Osteoblast (primary cell): ENCODE data around the gene EHD2. TPM values are rescaled to one million over a fixed set of nuclear protein-coding genes. Genes with fewer than 3 reads are reported as not detected.

ENCODE experiments used
- DNase-seq: peaks from one replicate; pipeline ENCODE4 v3.0.0; 2011; ENCODE audit warnings: low spot score, mixed read lengths; ENCODE audit not compliant: insufficient read length; ENCODE audit errors: missing footprints
- H2AFZ ChIP-seq: 2 replicates; pipeline ENCODE4 v1.6.0; 2011; ENCODE audit warnings: mild to moderate bottlenecking, low read length
- H3K27ac ChIP-seq: 2 replicates; pipeline ENCODE4 v1.5.1; 2011; ENCODE audit warnings: mild to moderate bottlenecking, low read depth, low read length, moderate library complexity
- H3K27me3 ChIP-seq: 2 replicates; pipeline ENCODE4 v1.6.0; 2012; ENCODE audit warnings: mild to moderate bottlenecking, control low read depth, inconsistent platforms, low read length, moderate library complexity; ENCODE audit not compliant: insufficient read depth
- H3K36me3 ChIP-seq: 2 replicates; pipeline ENCODE4 v1.5.1; 2011; ENCODE audit warnings: mild to moderate bottlenecking, low read length, control low read depth, moderate library complexity; ENCODE audit not compliant: insufficient read depth
- H3K4me1 ChIP-seq: 2 replicates; pipeline ENCODE4 v1.5.1; 2011; ENCODE audit warnings: mild to moderate bottlenecking, low read length, control low read depth, moderate library complexity; ENCODE audit not compliant: insufficient read depth
- H3K4me2 ChIP-seq: 2 replicates; pipeline ENCODE4 v1.6.0; 2011; ENCODE audit warnings: mild to moderate bottlenecking, low read length; ENCODE audit not compliant: insufficient read depth
- H3K4me3 ChIP-seq: fragments of 200-600 bp; sonication (generic); 3 replicates; pipeline ENCODE4 v1.5.1; 2012; ENCODE audit warnings: mild to moderate bottlenecking, low read length, inconsistent platforms; ENCODE audit not compliant: insufficient read depth
- H3K79me2 ChIP-seq: 2 replicates; pipeline ENCODE4 v1.6.0; 2012; ENCODE audit warnings: mild to moderate bottlenecking, low read length, control low read depth, inconsistent platforms; ENCODE audit not compliant: insufficient read depth
- H3K9me3 ChIP-seq: 2 replicates; pipeline ENCODE4 v1.5.1; 2011; ENCODE audit warnings: low read depth, low read length, control low read depth
- H4K20me1 ChIP-seq: 2 replicates; pipeline ENCODE4 v1.6.0; 2012; ENCODE audit warnings: mild to moderate bottlenecking, low read length, control low read depth; ENCODE audit not compliant: insufficient read depth
- CTCF ChIP-seq: IDR thresholded peaks from 2 replicates; pipeline ENCODE4 v1.5.1; 2011; ENCODE audit warnings: mild to moderate bottlenecking, low read depth, low read length, moderate library complexity; ENCODE audit errors: extremely low read depth
- total RNA-seq: library from RNA; depleted of rRNA; stranded (reverse); fragments of >200 nt; gene quantifications from 2 replicates; pipeline ENCODE4 v1.2.3, GENCODE V29; 2012

Gene EHD2
- total RNA-seq, 1 donor: 144 TPM

DNA sequence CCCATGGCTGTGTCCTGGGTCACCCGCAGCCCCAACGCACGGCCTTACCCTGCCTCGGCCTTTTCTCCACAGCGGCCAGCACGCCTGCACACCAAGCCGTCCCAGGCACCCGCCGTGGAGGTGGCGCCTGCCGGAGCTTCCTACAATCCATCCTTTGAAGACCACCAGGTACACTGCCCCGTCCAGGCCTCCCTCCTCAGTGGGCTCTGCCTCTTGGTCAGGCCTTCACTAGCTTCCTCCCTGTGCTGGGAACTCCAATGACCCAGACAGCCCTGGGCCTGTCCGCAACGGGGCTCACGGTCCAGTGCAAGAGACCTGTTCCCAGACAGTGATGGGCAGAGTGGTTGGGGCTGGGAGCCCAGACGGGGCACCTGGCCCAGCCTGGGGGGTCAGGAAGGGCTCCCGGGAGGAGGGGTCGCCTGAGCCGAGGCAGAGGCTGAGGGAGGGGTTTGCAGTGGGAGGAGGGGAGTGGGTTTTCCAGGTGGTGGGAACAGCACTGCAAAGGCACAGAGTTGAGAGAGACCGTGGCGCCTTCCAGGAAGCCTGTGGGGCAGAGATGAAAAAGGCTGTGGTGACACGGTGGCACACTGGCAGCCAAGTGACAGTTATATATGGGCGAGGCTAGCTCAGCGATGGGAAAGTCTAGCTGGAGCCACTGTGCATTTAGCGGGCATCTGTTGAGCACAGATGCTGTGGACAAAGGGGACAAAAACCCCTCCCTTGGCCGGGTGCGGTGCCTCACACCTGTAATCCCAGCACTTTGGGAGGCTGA lies 39.4 kb downstream of the EHD2 start:
- Histone ChIP-seq H4K20me1 (peaks cover 34% of the 10 kb centered on the region), H3K4me2 (no peak overlapping the region), H3K36me3 (peaks cover 75% of the 10 kb centered on the region), H2AFZ (no peak overlapping the region), H3K4me3 (no peak overlapping the region), H3K27me3 (no peaks in the 10 kb centered on the region), H3K27ac (no peak overlapping the region), H3K4me1 (no peaks in the 10 kb centered on the region), H3K9me3 (no peaks in the 10 kb centered on the region), H3K79me2 (peaks cover 23% of the 10 kb centered on the region)
- DNase-seq: peak; percentile 65
- no peak for TF ChIP-seq CTCF

DNA sequence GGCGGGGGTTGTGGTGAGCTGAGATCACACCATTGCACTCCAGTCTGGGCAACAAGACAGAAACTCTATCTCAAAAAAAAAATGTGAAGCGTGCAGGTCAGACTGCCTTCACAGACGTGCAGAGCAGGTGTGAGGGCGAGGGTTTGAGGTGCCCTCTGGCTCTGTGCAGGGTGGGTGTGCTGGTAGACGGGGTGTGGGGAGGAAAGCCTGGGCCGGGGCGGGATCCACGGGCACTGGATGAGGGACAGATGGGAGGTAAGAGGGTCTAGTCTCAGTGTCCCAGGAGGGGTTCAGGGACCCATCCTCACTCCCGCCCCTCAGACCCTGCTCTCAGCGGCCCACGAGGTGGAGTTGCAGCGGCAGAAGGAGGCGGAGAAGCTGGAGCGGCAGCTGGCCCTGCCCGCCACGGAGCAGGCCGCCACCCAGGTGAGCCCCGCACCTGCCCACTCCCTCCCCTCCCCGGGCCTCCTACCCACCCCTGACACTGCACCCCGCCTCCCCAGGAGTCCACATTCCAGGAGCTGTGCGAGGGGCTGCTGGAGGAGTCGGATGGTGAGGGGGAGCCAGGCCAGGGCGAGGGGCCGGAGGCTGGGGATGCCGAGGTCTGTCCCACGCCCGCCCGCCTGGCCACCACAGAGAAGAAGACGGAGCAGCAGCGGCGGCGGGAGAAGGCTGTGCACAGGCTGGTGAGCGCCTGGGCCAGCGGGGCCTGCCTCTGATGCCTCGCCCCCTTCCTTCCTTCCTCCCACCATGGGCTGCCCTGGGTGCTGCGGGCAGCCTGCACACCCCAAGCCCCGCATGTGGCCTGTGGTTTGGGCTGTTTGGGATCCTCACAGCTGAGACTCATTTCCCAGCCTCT lies 41.2 kb downstream of the EHD2 start:
- Histone ChIP-seq H2AFZ (no peak overlapping the region), H3K79me2 (peaks cover 8% of the 10 kb centered on the region), H3K36me3 (peaks cover 75% of the 10 kb centered on the region)

GRCh38 chr19:47755065-47755761 lies 42.0 kb downstream of the EHD2 start:
- H3K27me3 ChIP-seq: no peaks in the 10 kb centered on the region
- no peak overlapping the region for H3K4me2 ChIP-seq
- no peak overlapping the region for H3K27ac ChIP-seq
- H3K36me3 ChIP-seq: peaks cover 67% of the 10 kb centered on the region
- TF ChIP-seq CTCF: no peak
- H3K4me3 ChIP-seq: no peak overlapping the region
- no peaks in the 10 kb centered on the region for H3K9me3 ChIP-seq
- H2AFZ ChIP-seq: no peak overlapping the region
- peaks cover under 1% of the 10 kb centered on the region for H3K79me2 ChIP-seq
- H4K20me1 ChIP-seq: peaks cover 14% of the 10 kb centered on the region
- no peaks in the 10 kb centered on the region for H3K4me1 ChIP-seq
- peak; percentile 63 for DNase-seq

More for the DNA sequence above, 41.2 kb downstream of the EHD2 start:
- Histone ChIP-seq H3K27me3 (no peaks in the 10 kb centered on the region), H3K4me2 (no peak overlapping the region), H3K27ac (no peak overlapping the region), H3K4me3 (no peak overlapping the region), H3K9me3 (no peaks in the 10 kb centered on the region), H4K20me1 (peaks cover 22% of the 10 kb centered on the region), H3K4me1 (no peaks in the 10 kb centered on the region)
- peak; percentile 72 for DNase-seq
- TF ChIP-seq CTCF: no peak
